Endometrial microvascular endothelial cells (primary cell): ENCODE results near the gene HMGN2. TPM values are rescaled to one million over a fixed set of nuclear protein-coding genes. Genes with fewer than 3 reads are reported as not detected.
"Not testable (repeated sequence)": the region's sequence is repeated elsewhere in the genome, so short reads cannot be mapped to it uniquely, and the experiment has no call there.

Experiments
- in situ Hi-C: cut with HindIII; loops from 2 replicates; pipeline ENCODE4 v1.10.0; 2017; ENCODE audit warnings: low sequenced_read_pairs, low pct_unique_long_range_greater_than_20kb; ENCODE audit errors: inconsistent ontology term
- total RNA-seq: library from RNA; depleted of rRNA; stranded (reverse); fragments of >200 nt; gene quantifications from one replicate; pipeline ENCODE4 v1.2.3, GENCODE V29; 2015; ENCODE audit errors: inconsistent ontology term

The HMGN2 gene
- total RNA-seq, 1 donor from 2014 or later, result 460 TPM

- in situ Hi-C loops, result no loop called here
These were observed 2.6 kb downstream of the HMGN2 start for GRCh38 chr1:26474818-26475217.

- in situ Hi-C loops, result no loop called here
These were observed 3.7 kb downstream of the HMGN2 start for GRCh38 chr1:26475989-26476388.

DNA sequence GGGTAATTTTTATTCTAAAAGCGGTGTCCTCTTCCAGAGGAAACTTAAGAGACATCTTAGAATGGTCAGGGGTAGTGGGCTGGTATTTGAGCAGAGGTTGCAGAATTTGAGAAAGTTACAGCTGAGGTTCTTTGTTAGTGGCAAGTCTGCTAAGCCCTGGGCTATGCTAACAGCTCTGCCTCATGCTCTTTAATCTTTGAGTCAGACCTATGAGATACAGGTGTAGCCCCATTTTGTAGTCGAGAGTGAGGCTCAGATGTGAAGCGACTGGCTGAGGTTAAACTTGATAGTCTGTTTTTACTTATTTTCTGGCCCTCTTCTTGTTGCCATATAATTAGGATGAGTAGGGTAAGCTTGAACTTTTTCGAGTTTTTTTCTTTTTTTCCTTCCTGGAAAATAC is 4.7 kb downstream of the HMGN2 start:
- in situ Hi-C loops, result no loop called here

GRCh38 chr1:26477446-26478152 is 5.4 kb downstream of the HMGN2 start:
- in situ Hi-C loops, result no loop called here

- in situ Hi-C loops, result no loop called here
These were observed 5.9 kb downstream of the HMGN2 start for GRCh38 chr1:26478159-26478558.

GRCh38 chr1:26478988-26479387 is 6.7 kb downstream of the HMGN2 start:
- in situ Hi-C loops, result no loop called here

- in situ Hi-C loops, result no loop called here
These were observed 10.7 kb downstream of the HMGN2 start for GRCh38 chr1:26482921-26483320.

- in situ Hi-C loops, result no loop called here
These were observed 11.7 kb downstream of the HMGN2 start for GRCh38 chr1:26483980-26484379.

GRCh38 chr1:26490155-26490554 is 17.9 kb downstream of the HMGN2 start:
- in situ Hi-C loops, result no loop called here

DNA sequence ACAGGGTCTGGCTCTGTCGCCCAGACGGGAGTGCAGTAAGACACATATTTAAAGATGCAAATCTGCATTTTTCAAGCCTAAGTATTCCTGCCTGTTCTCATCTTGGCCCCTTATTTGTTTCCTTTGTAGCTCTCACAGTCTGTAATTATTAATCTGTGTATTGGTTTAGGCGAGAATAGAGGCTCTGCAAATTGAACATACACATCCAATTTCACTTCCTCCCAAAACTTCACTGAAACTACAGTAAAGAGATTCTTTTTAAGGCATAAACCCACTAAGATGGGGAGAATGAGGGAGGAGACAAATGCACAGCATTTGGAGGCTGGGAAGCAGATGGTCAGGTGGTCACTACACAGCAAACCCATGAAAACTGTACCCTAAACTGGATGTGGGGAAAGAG is 21.0 kb downstream of the HMGN2 start:
- in situ Hi-C loops, result no loop called here

GRCh38 chr1:26493938-26494337 is 21.7 kb downstream of the HMGN2 start:
- in situ Hi-C loops, result no loop called here

DNA sequence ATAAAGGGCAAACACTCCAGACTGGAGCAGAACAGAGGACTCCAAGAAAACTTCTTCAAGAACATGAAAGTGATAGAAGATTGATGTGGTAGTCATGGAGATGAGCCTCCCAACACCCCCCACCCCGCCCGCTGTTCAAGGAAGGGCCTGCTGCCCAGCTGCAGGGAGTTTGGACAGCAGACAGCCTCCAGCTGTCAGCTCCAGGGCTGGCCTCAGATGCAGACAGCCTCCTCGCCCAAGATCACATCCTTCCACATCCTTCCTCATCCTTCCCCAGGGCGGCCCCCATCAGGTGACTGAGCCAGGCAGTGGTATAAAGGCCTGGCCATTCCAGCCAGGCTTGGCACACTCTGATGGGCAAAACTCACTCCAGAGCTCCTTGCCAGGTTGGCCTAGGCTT is 24.6 kb downstream of the HMGN2 start:
- in situ Hi-C loops, result no loop called here

DNA sequence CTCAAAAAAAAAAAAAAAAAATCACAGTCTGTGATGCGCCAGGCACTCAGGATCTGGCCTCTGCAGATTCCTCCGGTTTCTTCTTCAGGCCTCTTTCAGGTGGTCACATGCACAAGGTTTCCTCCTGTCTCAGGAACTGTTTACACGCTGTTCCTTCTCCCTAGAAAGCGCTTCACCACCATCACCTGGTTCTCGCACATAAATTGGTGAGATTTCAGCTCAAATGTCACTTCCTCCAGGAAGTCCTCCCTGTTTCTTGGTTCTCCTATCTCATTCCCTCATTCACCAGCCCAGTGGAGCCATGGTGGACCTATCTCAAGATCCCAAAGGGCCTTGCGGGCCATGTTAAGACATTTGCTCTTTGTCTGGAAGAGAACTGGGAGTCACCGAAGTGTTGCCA is 26.7 kb downstream of the HMGN2 start:
- in situ Hi-C loops, result no loop called here

GRCh38 chr1:26500488-26501175 is 28.4 kb downstream of the HMGN2 start:
- in situ Hi-C loops, result no loop called here

DNA sequence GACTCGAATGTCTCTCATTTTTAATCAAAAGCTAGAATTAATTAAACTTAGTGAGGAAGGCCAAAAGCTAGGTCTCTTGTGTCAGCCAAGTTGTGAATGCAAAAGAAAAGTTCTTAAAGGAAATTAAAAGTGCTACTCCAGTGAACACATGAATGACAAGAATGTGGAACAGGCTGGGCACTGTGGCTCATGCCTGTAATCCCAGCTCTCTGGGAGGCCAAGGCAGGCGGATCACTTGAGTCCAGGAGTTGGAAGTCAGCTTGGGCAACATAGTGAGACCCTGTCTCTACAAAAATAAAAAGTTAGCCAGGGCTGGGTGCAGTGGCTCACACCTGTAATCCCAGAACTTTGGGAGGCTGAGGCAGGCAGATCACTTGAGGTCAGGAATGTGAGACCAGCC is 38.5 kb downstream of the HMGN2 start:
- in situ Hi-C loops, result not testable (repeated sequence)

- in situ Hi-C loops, result not testable (repeated sequence)
These were observed 43.6 kb downstream of the HMGN2 start for GRCh38 chr1:26515836-26516235.

DNA sequence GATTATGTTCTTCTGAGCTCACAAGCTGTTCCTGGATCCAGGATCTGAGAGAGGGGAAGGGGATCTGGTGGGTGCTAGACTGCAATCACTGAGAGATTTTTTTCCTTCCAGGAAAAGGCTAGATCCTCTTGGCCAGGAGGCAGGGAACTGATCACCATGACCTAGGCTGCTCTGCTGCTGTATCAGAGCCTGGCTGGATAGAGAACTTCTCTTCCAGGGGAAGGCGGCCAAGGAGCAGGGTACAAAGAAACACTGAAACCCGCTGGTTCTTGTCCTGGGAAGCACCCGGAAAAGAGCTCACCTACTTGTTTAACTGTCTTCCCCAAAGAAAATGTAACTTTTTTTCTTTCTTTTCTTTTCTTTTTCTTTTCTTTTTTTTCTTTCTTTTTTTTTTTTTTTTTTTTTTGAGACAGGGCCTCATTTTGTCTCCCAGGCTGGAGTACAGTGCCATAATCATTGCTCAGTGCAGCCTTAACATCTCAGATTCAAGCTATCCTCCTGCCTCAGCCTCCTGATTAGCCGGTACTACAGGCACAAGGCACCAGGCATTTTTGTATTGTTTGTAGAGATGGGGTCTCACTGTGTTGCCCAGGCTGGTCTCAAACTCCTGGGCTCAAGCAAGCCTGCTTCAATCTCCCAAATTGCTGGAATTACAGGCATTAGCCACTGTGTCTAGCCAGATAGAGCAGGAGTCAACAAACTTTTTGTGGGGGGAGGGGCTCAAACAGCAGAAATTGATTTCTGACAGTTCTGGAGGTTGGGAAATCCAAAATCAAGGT is 44.9 kb downstream of the HMGN2 start:
- in situ Hi-C loops, result no loop called here

- in situ Hi-C loops, result no loop called here
These were observed 45.5 kb downstream of the HMGN2 start for GRCh38 chr1:26517766-26518049.

- in situ Hi-C loops, result no loop called here
These were observed 46.1 kb downstream of the HMGN2 start for GRCh38 chr1:26518355-26518754.

- in situ Hi-C loops, result no loop called here
These were observed 48.1 kb downstream of the HMGN2 start for GRCh38 chr1:26520339-26520738.
